HepG2 (cell line): Measurements from ENCODE around the gene SLC11A1. TPM values are rescaled to one million over a fixed set of nuclear protein-coding genes. Genes with fewer than 3 reads are reported as not detected.

Experiments used
- AKAP8 ChIP-seq: sonication (generic); formaldehyde crosslinking; IDR thresholded peaks from 2 replicates; pipeline ENCODE4 v1.5.1; 2020; ENCODE audit warnings: mild to moderate bottlenecking, missing genetic modification reagents
- CAMTA2 ChIP-seq: sonication (generic); formaldehyde crosslinking; IDR thresholded peaks from 2 replicates; pipeline ENCODE4 v1.4.0; 2020; ENCODE audit warnings: mild to moderate bottlenecking, missing genetic modification reagents, borderline replicate concordance
- CREB1 ChIP-seq, 2 experiments: fragments of 450-650 bp in 1 of 2; IDR thresholded peaks; 2 replicates each; pipeline ENCODE4 v1.6.1; 2016 to 2017; ENCODE audit warnings: control low read depth in 1 of 2, mild to moderate bottlenecking in 1 of 2, missing compliant biosample characterization in 1 of 2, missing genetic modification characterization in 1 of 2
- DNMT3B ChIP-seq: conservative IDR thresholded peaks from 2 replicates; pipeline ENCODE4 v1.6.1; 2016; ENCODE audit warnings: missing biosample characterization, control low read depth
- FOXC1 ChIP-seq: sonication (generic); formaldehyde crosslinking; IDR thresholded peaks from 2 replicates; pipeline ENCODE4 v1.8.0; 2022; ENCODE audit warnings: mild to moderate bottlenecking, missing genetic modification reagents, borderline replicate concordance
- FOXJ3 ChIP-seq: sonication (generic); formaldehyde crosslinking; IDR thresholded peaks from 2 replicates; pipeline ENCODE4 v1.4.0; 2020; ENCODE audit warnings: missing genetic modification reagents, mild to moderate bottlenecking, borderline replicate concordance
- FOXK2 ChIP-seq: fragments of 450-650 bp; IDR thresholded peaks from 2 replicates; pipeline ENCODE4 v1.6.1; 2016
- HMG20B ChIP-seq: conservative IDR thresholded peaks from 2 replicates; pipeline ENCODE4 v1.6.1; 2016; ENCODE audit warnings: missing genetic modification reagents, missing compliant biosample characterization
- KAT2B ChIP-seq: fragments of 150-350 bp; IDR thresholded peaks from 2 replicates; pipeline ENCODE4 v1.6.1; 2014; ENCODE audit warnings: low read depth, low read length, borderline replicate concordance
- KLF11 ChIP-seq: IDR thresholded peaks from 2 replicates; pipeline ENCODE4 v1.6.1; 2016; ENCODE audit warnings: missing compliant biosample characterization
- KLF12 ChIP-seq: sonication (generic); formaldehyde crosslinking; IDR thresholded peaks from 2 replicates; pipeline ENCODE4 v1.4.0; 2020; ENCODE audit warnings: missing genetic modification reagents, borderline replicate concordance
- NFIB ChIP-seq: sonication (generic); formaldehyde crosslinking; IDR thresholded peaks from 2 replicates; pipeline ENCODE4 v1.9.0; 2021; ENCODE audit warnings: missing genetic modification reagents, mild to moderate bottlenecking, borderline replicate concordance
- NFKBIZ ChIP-seq: IDR thresholded peaks from 2 replicates; pipeline ENCODE4 v1.6.1; 2018; ENCODE audit warnings: missing genetic modification reagents, missing compliant biosample characterization
- SP140L ChIP-seq: sonication (generic); formaldehyde crosslinking; IDR thresholded peaks from 2 replicates; pipeline ENCODE4 v1.4.0; 2020; ENCODE audit warnings: missing genetic modification reagents, borderline replicate concordance
- SP2 ChIP-seq: sonication (generic); formaldehyde crosslinking; IDR thresholded peaks from 2 replicates; pipeline ENCODE4 v1.5.1; 2020; ENCODE audit warnings: mild to moderate bottlenecking, missing genetic modification reagents
- SP5 ChIP-seq: IDR thresholded peaks from 2 replicates; pipeline ENCODE4 v1.6.1; 2016; ENCODE audit warnings: low read depth, borderline replicate concordance
- ZBTB1 ChIP-seq: sonication (generic); formaldehyde crosslinking; IDR thresholded peaks from 2 replicates; pipeline ENCODE4 v1.4.0; 2020; ENCODE audit warnings: missing genetic modification reagents, borderline replicate concordance
- ZBTB42 ChIP-seq: sonication (generic); formaldehyde crosslinking; IDR thresholded peaks from 2 replicates; pipeline ENCODE4 v1.5.0; 2020; ENCODE audit warnings: mild to moderate bottlenecking, missing genetic modification reagents
- ZNF224 ChIP-seq: sonication (generic); formaldehyde crosslinking; IDR thresholded peaks from 2 replicates; pipeline ENCODE4 v1.5.0; 2020; ENCODE audit warnings: mild to moderate bottlenecking, missing genetic modification reagents
- ZNF264 ChIP-seq: sonication (generic); formaldehyde crosslinking; IDR thresholded peaks from 2 replicates; pipeline ENCODE4 v1.4.0; 2020; ENCODE audit warnings: missing genetic modification reagents
- ZNF501 ChIP-seq: sonication (generic); formaldehyde crosslinking; IDR thresholded peaks from 2 replicates; pipeline ENCODE4 v1.5.1; 2020; ENCODE audit warnings: mild to moderate bottlenecking, moderate library complexity, missing genetic modification reagents
- ZNF607 ChIP-seq: sonication (generic); formaldehyde crosslinking; IDR thresholded peaks from 2 replicates; pipeline ENCODE4 v1.5.1; 2020; ENCODE audit warnings: missing genetic modification reagents, mild to moderate bottlenecking, borderline replicate concordance
- ZNF652 ChIP-seq: IDR thresholded peaks from 2 replicates; pipeline ENCODE4 v1.6.1; 2016; ENCODE audit warnings: low read depth, borderline replicate concordance
- ZNF839 ChIP-seq: sonication (generic); formaldehyde crosslinking; IDR thresholded peaks from 2 replicates; pipeline ENCODE4 v1.4.0; 2020; ENCODE audit warnings: missing genetic modification reagents, mild to moderate bottlenecking, borderline replicate concordance
- polyA plus RNA-seq, 8 experiments: library from polyadenylated mRNA; depleted of rRNA in 3 of 8; stranded (reverse) in 7 of 8; unstranded in 1 of 8; fragments of >200 nt; fragmentation: Illumina TruSeq in 4 of 8; extraction: Trizol in 4 of 8; gene quantifications; 2 replicates each; pipeline versions ENCODE4 v1.2.1 to v1.2.3, GENCODE V29; 2011 to 2016; ENCODE audit warnings: low read depth in 4 of 8, missing spikeins in 1 of 8, mixed read lengths in 1 of 8; ENCODE audit not compliant: insufficient read depth in 1 of 8
- total RNA-seq, 5 experiments: library from RNA; depleted of rRNA; stranded (reverse); fragments of >200 nt; fragmentation: Illumina TruSeq; extraction: Trizol; gene quantifications; 2 replicates each; pipeline ENCODE4 v1.2.3, GENCODE V29; 2016; ENCODE audit warnings: low read depth in 1 of 5
- TF ChIP-seq, protein P1 (sequence below): sonication (generic); formaldehyde crosslinking; IDR thresholded peaks from 2 replicates; pipeline ENCODE4 v1.4.0; 2020; ENCODE audit warnings: mild to moderate bottlenecking, missing genetic modification reagents
- TF ChIP-seq, protein P2 (sequence below): sonication (generic); formaldehyde crosslinking; IDR thresholded peaks from 2 replicates; pipeline ENCODE4 v1.5.1; 2020; ENCODE audit warnings: missing genetic modification reagents, mild to moderate bottlenecking, borderline replicate concordance
- TF ChIP-seq, protein P3 (sequence below): sonication (generic); formaldehyde crosslinking; IDR thresholded peaks from 2 replicates; pipeline ENCODE4 v1.5.1; 2020; ENCODE audit warnings: missing genetic modification reagents, mild to moderate bottlenecking, borderline replicate concordance

SLC11A1 gene
- total and polyA plus RNA-seq, 2 of the 13 experiments (the other 11 are each of a cell fraction or from before 2014, with no cell fraction given): 0.33 to 2.3 TPM

DNA sequence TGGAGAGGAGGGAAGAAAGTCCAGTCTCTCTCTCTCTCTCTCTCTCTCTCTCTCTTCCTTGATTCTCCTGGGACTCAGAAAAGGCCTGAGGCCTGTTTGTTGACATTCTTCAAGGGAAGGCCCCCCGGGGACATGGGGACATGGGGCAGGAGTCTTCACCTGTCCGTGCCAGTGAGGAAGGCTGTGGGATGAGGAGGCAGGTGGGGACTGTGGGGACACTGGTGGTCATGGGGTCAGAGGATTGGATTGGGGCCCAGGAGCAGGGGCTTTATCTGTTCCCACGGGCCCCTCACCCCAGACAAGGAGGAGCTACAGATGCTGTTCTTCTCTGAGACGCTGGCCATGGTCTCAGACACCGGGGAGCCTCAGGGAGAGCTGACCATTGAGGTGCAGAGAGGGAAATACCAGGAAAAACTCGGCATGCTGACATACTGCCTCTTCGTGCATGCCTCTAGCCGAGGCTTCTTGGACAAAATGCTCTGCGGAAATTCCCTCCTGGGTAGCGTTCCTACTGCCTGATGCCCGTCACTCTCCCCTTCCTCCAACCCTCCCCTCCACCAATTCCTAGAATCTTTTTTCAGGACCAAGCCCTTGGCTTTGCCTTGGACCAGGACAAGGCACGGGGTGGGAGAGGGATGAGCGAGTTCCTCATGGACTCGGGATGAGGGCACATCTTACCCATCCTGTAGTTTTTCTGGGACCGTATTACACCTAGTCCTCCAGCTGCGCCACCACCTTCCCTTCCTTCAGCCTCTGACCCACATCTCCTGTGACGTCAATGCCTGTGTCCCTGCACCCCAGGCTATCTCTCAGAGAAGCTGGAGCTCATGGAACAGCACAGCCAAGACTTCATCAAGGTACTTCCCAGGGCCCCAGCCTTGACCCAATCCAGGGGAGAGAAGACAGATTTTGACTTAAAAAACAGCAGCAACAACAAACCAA, 24.6 kb upstream of the SLC11A1 start (continued):
- 0 out of 2 replicates have a peak, but pooled peaks have one; percentile 32 for TF ChIP-seq AKAP8 (CRISPR knock-in tag)
- TF ChIP-seq FOXJ3: no peak
- no peak for TF ChIP-seq HMG20B
- no peak for TF ChIP-seq DNMT3B
- peak; percentile 26; the same call in 1 of the 2 replicates for TF ChIP-seq ZNF501 (CRISPR knock-in tag)
- TF ChIP-seq CAMTA2 (CRISPR knock-in tag): no peak
- TF ChIP-seq, protein P1, sequence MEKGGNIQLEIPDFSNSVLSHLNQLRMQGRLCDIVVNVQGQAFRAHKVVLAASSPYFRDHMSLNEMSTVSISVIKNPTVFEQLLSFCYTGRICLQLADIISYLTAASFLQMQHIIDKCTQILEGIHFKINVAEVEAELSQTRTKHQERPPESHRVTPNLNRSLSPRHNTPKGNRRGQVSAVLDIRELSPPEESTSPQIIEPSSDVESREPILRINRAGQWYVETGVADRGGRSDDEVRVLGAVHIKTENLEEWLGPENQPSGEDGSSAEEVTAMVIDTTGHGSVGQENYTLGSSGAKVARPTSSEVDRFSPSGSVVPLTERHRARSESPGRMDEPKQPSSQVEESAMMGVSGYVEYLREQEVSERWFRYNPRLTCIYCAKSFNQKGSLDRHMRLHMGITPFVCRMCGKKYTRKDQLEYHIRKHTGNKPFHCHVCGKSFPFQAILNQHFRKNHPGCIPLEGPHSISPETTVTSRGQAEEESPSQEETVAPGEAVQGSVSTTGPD: no peak
- no peak for TF ChIP-seq FOXK2
- TF ChIP-seq ZBTB42: no peak
- TF ChIP-seq SP5 (CRISPR knock-in tag): no peak
- no peak for TF ChIP-seq KLF12
- TF ChIP-seq SP140L: no peak
- TF ChIP-seq SP2 (CRISPR knock-in tag): no peak
- peak; percentile 91 for TF ChIP-seq CREB1 (IDR thresholded peaks at IDR 0.05)
- peak; percentile 76 for TF ChIP-seq CREB1 (CRISPR knock-in tag; IDR thresholded peaks at IDR 0.05)
- peak; percentile 45; the same call in 1 of the 2 replicates for TF ChIP-seq FOXC1
- no peak for TF ChIP-seq ZBTB1 (CRISPR knock-in tag)
- no peak for TF ChIP-seq NFIB (CRISPR knock-in tag)
- 0 out of 2 replicates have a peak, but pooled peaks have one; percentile 40 for TF ChIP-seq ZNF839 (CRISPR knock-in tag)
- no peak for TF ChIP-seq KLF11
- TF ChIP-seq ZNF607 (CRISPR knock-in tag): no peak
- TF ChIP-seq NFKBIZ (CRISPR knock-in tag): no peak
- TF ChIP-seq, protein P2, sequence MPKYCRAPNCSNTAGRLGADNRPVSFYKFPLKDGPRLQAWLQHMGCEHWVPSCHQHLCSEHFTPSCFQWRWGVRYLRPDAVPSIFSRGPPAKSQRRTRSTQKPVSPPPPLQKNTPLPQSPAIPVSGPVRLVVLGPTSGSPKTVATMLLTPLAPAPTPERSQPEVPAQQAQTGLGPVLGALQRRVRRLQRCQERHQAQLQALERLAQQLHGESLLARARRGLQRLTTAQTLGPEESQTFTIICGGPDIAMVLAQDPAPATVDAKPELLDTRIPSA (CRISPR knock-in tag): no peak
- TF ChIP-seq ZNF264 (CRISPR knock-in tag): no peak
- TF ChIP-seq KAT2B: 0 out of 2 replicates have a peak, but pooled peaks have one; percentile 1
- TF ChIP-seq ZNF652 (CRISPR knock-in tag): no peak
- TF ChIP-seq ZNF224 (CRISPR knock-in tag): no peak
- TF ChIP-seq, protein P3, sequence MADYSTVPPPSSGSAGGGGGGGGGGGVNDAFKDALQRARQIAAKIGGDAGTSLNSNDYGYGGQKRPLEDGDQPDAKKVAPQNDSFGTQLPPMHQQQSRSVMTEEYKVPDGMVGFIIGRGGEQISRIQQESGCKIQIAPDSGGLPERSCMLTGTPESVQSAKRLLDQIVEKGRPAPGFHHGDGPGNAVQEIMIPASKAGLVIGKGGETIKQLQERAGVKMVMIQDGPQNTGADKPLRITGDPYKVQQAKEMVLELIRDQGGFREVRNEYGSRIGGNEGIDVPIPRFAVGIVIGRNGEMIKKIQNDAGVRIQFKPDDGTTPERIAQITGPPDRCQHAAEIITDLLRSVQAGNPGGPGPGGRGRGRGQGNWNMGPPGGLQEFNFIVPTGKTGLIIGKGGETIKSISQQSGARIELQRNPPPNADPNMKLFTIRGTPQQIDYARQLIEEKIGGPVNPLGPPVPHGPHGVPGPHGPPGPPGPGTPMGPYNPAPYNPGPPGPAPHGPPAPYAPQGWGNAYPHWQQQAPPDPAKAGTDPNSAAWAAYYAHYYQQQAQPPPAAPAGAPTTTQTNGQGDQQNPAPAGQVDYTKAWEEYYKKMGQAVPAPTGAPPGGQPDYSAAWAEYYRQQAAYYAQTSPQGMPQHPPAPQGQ (CRISPR knock-in tag): 0 out of 2 replicates have a peak, but pooled peaks have one; percentile 55
